Right ventricle myocardium superior (tissue), 1 donor: ENCODE results near the gene MMP28. TPM values are rescaled to one million over a fixed set of nuclear protein-coding genes. Genes with fewer than 3 reads are reported as not detected.

Experiments
- ATAC-seq: fragments of 200-7000 bp; cut with Tn5 transposase; one replicate; pipeline ENCODE4 v1.9.1; 2020; ENCODE audit warnings: mild to moderate bottlenecking; ENCODE audit not compliant: poor library complexity
- DNase-seq: peaks from one replicate; pipeline ENCODE4 v3.0.0-alpha.2; 2020
- intact Hi-C: fragments of 100-400 bp; cut with DNase I; formaldehyde crosslinking; loops from one replicate; pipeline ENCODE4 v1.11.2; 2022
- total RNA-seq: library from RNA; stranded (reverse); fragmentation: NEBNext Ultra II Directional; extraction: Animal tissue kit (Norgen Biotek cat#: 25700); gene quantifications from one replicate; pipeline ENCODE4 v1.2.1, GENCODE V29; 2021
- donor health status: DM: no; HTN: yes; CAD: no; lungs with severe emphysema.

The MMP28 gene
- total RNA-seq, 1 donor from 2014 or later: 1.2 TPM

- ATAC-seq: no peak
- DNase-seq: no peak
- intact Hi-C loops: no loop called here
These were observed 44.7 kb downstream of the MMP28 start for GRCh38 chr17:35750526-35751395.

DNA sequence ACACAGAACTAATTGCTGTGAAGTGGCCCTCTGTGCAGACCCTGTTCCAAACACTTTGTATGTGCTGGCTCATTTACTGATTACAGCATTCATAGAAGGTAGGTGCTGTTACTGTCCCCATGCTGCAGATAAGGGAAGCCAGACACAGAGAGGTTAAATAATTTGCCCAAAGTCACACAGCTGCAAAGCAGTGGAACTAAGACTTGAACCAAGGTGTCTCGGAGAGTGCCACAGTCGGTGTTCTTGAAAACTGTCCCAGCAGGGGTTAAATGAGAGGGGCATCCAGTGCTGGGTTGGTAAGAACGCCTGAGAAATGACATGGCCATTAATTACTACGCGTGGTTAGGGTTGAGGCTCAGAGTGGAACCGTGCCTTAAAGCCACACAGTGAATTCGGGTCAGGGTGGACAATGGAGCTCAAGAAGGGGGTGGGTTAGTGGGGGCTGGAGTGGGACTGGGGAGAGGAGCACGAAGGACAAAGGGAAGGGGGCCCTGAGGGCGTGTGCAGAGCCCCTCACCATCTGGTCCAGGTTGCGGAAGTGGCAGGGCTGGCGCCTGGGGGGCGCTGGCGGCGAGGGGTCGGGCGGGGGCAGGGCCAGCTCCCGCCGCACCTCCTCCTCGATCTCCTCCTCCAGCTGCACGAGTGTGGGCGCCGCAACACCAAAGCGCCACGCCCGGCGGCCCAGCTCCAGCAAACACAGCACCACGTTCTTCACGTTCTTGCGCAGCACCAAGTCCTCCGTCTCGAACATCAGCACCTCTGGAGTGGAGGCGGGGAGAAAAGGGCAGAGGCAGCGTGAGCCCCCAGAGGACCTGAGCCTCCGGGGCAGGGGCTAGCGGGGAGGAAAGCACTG, 45.7 kb downstream of the MMP28 start:
- DNase-seq (no peak), ATAC-seq (no peak)
- intact Hi-C loops: loop anchor here (5.0 kb wide), 2 partner anchors 87 to 577 kb away; no protein-coding TSS in a partner anchor

GRCh38 chr17:35748979-35749378, 46.5 kb downstream of the MMP28 start:
- intact Hi-C loops: loop anchor here (5.0 kb wide), 2 partner anchors 87 to 577 kb away; no protein-coding TSS in a partner anchor
- no peak for ATAC-seq
- no peak for DNase-seq

DNA sequence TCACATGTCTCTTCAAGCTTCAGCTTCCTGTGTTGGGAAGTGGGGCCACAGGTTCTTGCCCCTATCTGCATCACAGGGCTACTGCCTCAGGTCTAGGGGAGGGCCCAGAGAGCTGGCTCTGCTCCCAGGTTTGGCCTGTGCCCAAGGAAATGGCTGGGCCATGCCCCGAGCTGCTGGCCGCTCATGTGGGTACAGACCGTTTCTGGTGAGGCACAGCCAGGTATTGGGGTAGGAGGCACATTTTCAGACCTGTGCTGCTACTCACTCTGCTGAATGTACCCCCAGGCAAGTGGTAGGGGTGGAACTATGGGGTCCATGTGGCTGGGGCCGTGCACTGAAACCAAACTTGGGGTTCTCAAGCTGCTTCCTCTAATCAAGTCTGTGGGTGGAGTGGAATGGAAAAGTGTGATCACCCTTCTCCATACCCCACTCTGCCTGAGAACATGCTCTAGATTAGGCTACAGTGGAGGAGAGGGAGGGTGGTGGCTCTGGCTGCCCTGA, 47.0 kb downstream of the MMP28 start:
- intact Hi-C loops: loop anchor here (5.0 kb wide), 2 partner anchors 86 to 576 kb away; no protein-coding TSS in a partner anchor
- DNase-seq (no peak), ATAC-seq (peak; percentile 46)

DNA sequence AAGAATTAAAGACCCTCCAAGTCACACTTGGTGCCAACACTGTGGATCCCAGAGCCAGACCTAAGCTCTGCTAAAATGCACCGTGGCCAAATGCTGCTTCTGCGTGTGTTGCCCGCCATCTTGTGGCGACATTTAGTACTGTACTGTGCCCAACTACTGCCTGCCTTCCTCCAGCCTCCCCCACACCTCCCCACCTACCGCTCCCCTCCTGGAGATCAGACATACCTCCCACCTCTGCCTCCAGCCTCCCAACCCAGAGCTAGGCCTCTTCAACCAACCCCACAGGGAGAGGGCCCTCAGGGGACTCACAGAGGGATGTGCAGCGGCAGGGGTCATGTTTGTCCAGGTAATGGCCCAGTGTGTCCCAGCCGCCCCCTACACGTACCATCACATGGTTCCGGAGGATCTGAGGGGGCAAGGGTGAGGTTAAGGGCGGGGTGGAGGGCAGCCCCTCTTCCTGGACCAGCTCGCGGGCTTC, 47.9 kb downstream of the MMP28 start:
- intact Hi-C loops: loop anchor here (2.0 to 5.0 kb wide), 3 partner anchors 85 to 575 kb away; no protein-coding TSS in a partner anchor
- ATAC-seq (peak; percentile 88), DNase-seq (peak; percentile 78)

- DNase-seq (no peak), ATAC-seq (no peak)
- intact Hi-C loops: loop anchor here (2.0 to 5.0 kb wide), 3 partner anchors 84 to 574 kb away; no protein-coding TSS in a partner anchor
These were observed 49.6 kb downstream of the MMP28 start for GRCh38 chr17:35745749-35746320.

- ATAC-seq (no peak), DNase-seq (no peak)
- intact Hi-C loops: loop anchor here (5.0 kb wide), 2 partner anchors 83 to 573 kb away; no protein-coding TSS in a partner anchor
These were observed 50.2 kb downstream of the MMP28 start for GRCh38 chr17:35745246-35745645.

GRCh38 chr17:35744830-35745229, 50.6 kb downstream of the MMP28 start:
- intact Hi-C loops: loop anchor here (5.0 kb wide), 2 partner anchors 83 to 573 kb away; no protein-coding TSS in a partner anchor
- ATAC-seq (no peak), DNase-seq (no peak)

DNA sequence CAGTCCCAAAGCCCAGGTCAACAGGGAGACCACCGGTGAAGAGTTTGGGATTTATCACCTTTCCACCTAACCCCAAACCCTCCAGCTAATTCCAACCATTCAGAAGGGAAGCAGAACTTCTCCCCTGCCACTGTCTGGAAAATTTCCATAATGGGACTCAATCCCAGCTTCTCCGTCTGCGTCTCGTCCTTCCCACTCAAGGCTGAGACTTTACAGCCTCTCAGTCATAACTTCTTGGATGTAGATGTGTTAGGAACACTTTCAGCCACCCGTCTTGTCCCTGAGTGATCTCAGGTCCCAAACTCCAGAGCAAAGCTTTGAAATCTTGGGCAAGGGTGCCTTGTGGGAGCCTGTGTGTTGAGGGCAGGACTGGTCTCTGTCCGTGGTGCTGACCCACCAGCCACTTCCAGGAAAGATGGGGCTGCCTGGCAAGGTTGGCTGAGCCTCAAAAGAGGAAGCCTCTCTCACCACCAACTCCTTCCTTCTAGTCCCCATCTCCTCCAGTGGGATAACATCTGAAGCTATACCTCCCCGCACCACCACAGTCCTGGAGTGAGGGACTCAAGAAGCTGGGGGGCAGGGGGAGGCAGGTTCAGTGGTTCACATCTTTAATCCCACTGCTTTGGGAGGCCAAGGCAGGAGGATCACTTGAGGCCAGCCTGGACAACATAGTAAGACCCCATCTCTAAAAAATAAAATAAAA, 51.7 kb downstream of the MMP28 start:
- ATAC-seq (no peak), DNase-seq (no peak)
- intact Hi-C loops: no loop called here

DNA sequence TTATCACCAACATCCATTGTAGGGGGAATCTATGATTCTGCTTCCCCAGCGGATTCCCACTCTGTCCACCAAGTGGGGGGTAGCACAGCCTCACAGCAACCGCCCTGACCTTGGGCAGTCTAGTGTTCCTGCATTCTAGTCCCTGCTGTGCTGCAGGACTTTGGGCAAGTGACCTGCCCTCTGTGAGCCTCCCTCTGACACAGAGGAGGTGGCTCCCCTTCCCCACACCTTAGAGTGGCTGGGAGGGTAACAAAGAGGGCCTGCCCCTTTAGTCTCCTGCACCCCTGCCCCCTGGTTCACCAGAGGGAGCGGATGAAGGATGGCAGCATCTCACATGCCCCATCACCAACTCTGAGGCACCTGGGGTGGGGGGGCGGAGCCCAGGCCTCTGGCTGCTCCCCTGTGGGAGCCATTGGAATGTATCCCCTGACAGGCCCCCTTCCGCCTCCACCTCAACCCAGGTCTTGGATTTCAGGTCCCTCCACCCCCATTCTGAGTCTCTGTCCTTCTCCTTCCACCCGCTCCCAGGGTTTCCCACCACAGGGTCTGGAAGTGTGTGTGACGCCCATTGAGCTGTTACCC, 52.5 kb downstream of the MMP28 start:
- intact Hi-C loops: no loop called here
- DNase-seq: no peak
- ATAC-seq: no peak

GRCh38 chr17:35742496-35742895, 52.9 kb downstream of the MMP28 start:
- no peak for ATAC-seq
- DNase-seq: no peak
- intact Hi-C loops: no loop called here

DNA sequence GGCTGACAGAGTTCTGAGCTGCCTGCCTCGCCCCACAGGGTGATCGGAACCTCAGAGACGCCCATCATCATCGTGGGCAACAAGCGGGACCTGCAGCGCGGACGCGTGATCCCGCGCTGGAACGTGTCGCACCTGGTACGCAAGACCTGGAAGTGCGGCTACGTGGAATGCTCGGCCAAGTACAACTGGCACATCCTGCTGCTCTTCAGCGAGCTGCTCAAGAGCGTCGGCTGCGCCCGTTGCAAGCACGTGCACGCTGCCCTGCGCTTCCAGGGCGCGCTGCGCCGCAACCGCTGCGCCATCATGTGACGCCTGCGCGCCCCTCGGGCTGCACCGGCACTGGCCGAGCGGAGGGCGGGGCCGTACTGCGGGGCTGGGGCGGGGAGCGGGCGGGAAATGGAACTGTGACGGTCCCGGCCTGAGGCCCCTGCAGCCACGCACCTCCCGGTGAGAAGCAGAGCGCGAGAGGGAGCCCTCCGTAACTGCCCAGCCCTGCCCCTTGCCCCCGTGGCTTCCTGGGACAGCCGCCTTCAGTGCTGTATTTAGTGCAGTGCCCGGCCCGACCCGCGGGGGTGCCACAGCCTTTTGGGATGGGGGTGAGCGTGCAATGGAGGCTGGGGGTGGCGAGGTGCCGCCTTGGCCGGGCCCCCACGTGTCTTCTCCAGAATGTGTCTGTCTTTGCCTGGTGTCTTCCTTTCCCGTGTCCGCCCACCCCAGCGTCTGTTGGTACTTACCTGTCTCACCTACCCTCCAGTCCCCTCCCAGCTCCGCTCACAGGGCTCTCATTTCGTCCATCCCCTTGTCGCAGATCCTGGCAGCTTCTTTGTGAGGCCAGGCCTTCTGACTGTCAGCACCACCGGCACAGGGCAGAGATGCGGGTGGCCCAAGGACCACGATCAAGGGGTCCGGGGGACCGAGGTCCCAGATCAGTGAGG, 54.2 kb downstream of the MMP28 start:
- DNase-seq: no peak
- intact Hi-C loops: no loop called here

GRCh38 chr17:35740216-35740615, 55.2 kb downstream of the MMP28 start:
- no peak for DNase-seq
- intact Hi-C loops: no loop called here
- no peak for ATAC-seq

More for the DNA sequence above, 54.2 kb downstream of the MMP28 start:
- peak; percentile 71 for ATAC-seq

- ATAC-seq (no peak), DNase-seq (no peak)
- intact Hi-C loops: no loop called here
These were observed 56.8 kb downstream of the MMP28 start for GRCh38 chr17:35738519-35739133.

GRCh38 chr17:35736236-35736635, 59.2 kb downstream of the MMP28 start:
- no peak for ATAC-seq
- intact Hi-C loops: no loop called here
- DNase-seq: no peak
